ENCODE data around the gene ACACB.

Gene ACACB

GRCh38 chr12:109284392-109284791 lies 168.0 kb downstream of the ACACB start:
- no peak for DNase-seq
- no peak overlapping the region for H3K27ac ChIP-seq
- no peak for TF ChIP-seq CTCF (IDR thresholded peaks at IDR 0.05)

GRCh38 chr12:109286252-109286651 lies 169.9 kb downstream of the ACACB start:
- Histone ChIP-seq H3K27ac (no peak overlapping the region), H3K9me3 (no peaks in the 10 kb centered on the region), H3K4me1 (peaks cover 0 to 5% (median 3%) of the 10 kb centered on the region in 4 donors), H3K4me3 (no peak overlapping the region), H3K36me3 (no peaks in the 10 kb centered on the region), H3K27me3 (peaks cover 0 to 9% of the 10 kb centered on the region in 2 donors)
- DNase-seq, result no peak
- intact Hi-C loops (cut with DNase I; ENCODE audit: low total_unique reads), result no loop called here
- TF ChIP-seq CTCF (IDR thresholded peaks at IDR 0.05), result no peak

More at GRCh38 chr12:109284392-109284791, 168.0 kb downstream of the ACACB start:
- Histone ChIP-seq H3K4me1 (no peaks in the 10 kb centered on the region), H3K4me3 (no peak overlapping the region), H3K36me3 (no peaks in the 10 kb centered on the region), H3K27me3 (peaks cover 0 to 12% of the 10 kb centered on the region in 2 donors), H3K9me3 (no peaks in the 10 kb centered on the region)
- intact Hi-C loops (cut with DNase I; ENCODE audit: low total_unique reads), result no loop called here

- H3K36me3 ChIP-seq, result no peaks in the 10 kb centered on the region
- no peak for TF ChIP-seq CTCF (IDR thresholded peaks at IDR 0.05)
- H3K9me3 ChIP-seq, result no peaks in the 10 kb centered on the region
- no peak for DNase-seq
- peaks cover 0 to 7% (median 7%) of the 10 kb centered on the region in 4 donors for H3K4me1 ChIP-seq
- no peak overlapping the region for H3K4me3 ChIP-seq
- H3K27ac ChIP-seq, result no peak overlapping the region
- H3K27me3 ChIP-seq, result peaks cover 0 to 6% of the 10 kb centered on the region in 2 donors
- intact Hi-C loops (cut with DNase I; ENCODE audit: low total_unique reads), result no loop called here
Measured at GRCh38 chr12:109286652-109287051, 170.3 kb downstream of the ACACB start.

GRCh38 chr12:109287181-109287580 lies 170.8 kb downstream of the ACACB start:
- Histone ChIP-seq H3K27me3 (peaks cover 0 to 7% of the 10 kb centered on the region in 2 donors), H3K4me3 (no peak overlapping the region), H3K9me3 (no peaks in the 10 kb centered on the region), H3K27ac (no peak overlapping the region), H3K4me1 (peaks cover 0 to 13% (median 9%) of the 10 kb centered on the region in 4 donors), H3K36me3 (no peaks in the 10 kb centered on the region)
- no peak for DNase-seq
- intact Hi-C loops (cut with DNase I; ENCODE audit: low total_unique reads), result no loop called here
- no peak for TF ChIP-seq CTCF (IDR thresholded peaks at IDR 0.05)

- intact Hi-C loops (cut with DNase I; ENCODE audit: low total_unique reads), result no loop called here
- Histone ChIP-seq H3K4me3 (no peak overlapping the region), H3K27me3 (peaks cover 0 to 9% of the 10 kb centered on the region in 2 donors), H3K36me3 (no peaks in the 10 kb centered on the region), H3K4me1 (peaks cover 0 to 14% (median 9%) of the 10 kb centered on the region in 4 donors), H3K9me3 (no peaks in the 10 kb centered on the region), H3K27ac (no peak overlapping the region)
- DNase-seq, result no peak
- no peak for TF ChIP-seq CTCF (IDR thresholded peaks at IDR 0.05)
Measured at GRCh38 chr12:109287811-109288469, 171.6 kb downstream of the ACACB start.
